H1 (cell line): ENCODE data around the gene MADD. TPM values are rescaled to one million over a fixed set of nuclear protein-coding genes. Genes with fewer than 3 reads are reported as not detected.

Experiments
- GABPA ChIP-seq: IDR thresholded peaks from 2 replicates; pipeline ENCODE4 v1.6.1; 2011; ENCODE audit warnings: mild to moderate bottlenecking, low read length, moderate library complexity, borderline replicate concordance; ENCODE audit not compliant: insufficient read depth
- HDAC6 ChIP-seq: IDR thresholded peaks from one replicate; pipeline ENCODE4 v1.7.1; 2012; ENCODE audit warnings: low read depth, mild to moderate bottlenecking, inconsistent platforms, low read length, moderate library complexity
- JUN ChIP-seq: IDR thresholded peaks from 2 replicates; pipeline ENCODE4 v1.6.1; 2011; ENCODE audit warnings: low read depth, mild to moderate bottlenecking, improper control_type of control experiment, low read length
- KDM1A ChIP-seq: fragments of 200-600, 300-600 bp; sonication (generic); IDR thresholded peaks from 2 replicates; pipeline ENCODE4 v1.7.1; 2016; ENCODE audit warnings: mild to moderate bottlenecking, low read length, borderline replicate concordance
- SIRT6 ChIP-seq: IDR thresholded peaks from one replicate; pipeline ENCODE4 v1.7.1; 2012; ENCODE audit warnings: low read length, inconsistent platforms
- polyA plus RNA-seq, 7 experiments: library from polyadenylated mRNA; depleted of rRNA in 3 of 7; stranded (reverse) in 5 of 7; unstranded in 2 of 7; fragments of >200 nt in 5 of 7; fragments of 200-250 nt in 2 of 7; gene quantifications; 1 replicate in 5 of 7; 2 replicates in 1 of 7; 4 replicates in 1 of 7; pipeline versions ENCODE4 v1.2.1 to v1.2.3, GENCODE V29; 2011 to 2013; ENCODE audit warnings: missing spikeins in 2 of 7, mixed read lengths in 2 of 7
- total RNA-seq: library from RNA; stranded (reverse); fragmentation: NEBNext Ultra II Directional; extraction: Animal tissue kit (Norgen Biotek cat#: 25700); gene quantifications from 2 replicates; pipeline ENCODE4 v1.2.1, GENCODE V29; 2021
- TF ChIP-seq, protein P1 (sequence below): IDR thresholded peaks from 2 replicates; pipeline ENCODE4 v1.6.1; 2012; ENCODE audit warnings: inconsistent platforms

The MADD gene
- total and polyA plus RNA-seq, 2 of the 8 experiments (the other 6 are each of a cell fraction or from before 2014, with no cell fraction given), result 32.5 to 45.4 TPM

DNA sequence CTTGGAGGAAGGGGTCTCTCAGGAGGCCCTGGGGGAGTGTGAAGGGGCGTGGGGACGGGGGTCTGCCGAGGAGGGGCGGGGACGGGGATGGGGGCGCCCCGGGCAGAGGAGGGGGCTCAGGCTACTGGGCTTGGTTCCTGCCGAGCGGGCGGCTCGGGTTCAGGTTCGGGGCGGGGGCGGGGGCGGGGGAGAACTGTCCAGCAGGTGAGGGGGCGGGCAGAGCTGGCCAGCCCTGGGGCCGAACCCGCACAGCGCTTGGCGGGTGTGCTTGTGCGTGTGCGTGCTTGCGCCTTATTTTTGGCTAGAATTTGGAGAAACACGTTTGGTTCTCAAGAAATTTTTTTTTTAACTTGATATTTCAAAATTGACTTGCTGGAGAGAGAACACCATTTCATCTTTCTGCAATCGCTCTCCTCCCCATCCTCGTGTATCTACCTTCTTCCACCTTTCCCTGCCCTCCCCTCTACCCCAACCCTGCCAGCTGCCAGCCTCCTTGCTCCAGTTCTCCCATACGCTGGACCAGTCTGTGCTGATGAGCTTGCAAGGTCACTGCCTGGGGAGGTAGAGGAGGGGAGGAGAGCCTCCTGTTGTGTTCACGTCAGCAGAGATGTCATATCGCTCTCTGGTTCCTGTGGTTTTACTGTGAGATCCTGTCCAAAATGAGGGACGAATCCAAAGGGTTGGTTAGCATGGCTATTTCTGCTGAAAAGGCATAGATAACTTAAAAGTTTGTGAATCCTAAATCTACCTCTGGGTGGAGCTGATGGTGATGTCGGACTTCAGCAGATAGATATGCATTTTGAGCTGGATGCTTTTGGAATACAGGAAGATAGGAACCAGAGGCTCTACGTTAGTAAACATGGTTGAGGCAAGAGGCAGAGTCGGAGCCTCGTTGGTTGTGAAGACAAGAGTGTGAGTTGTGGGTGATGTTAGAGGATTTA lies 668 bp downstream of the MADD start (continued):
- TF ChIP-seq GABPA, result no peak
- no peak for TF ChIP-seq KDM1A
- TF ChIP-seq, protein P1, sequence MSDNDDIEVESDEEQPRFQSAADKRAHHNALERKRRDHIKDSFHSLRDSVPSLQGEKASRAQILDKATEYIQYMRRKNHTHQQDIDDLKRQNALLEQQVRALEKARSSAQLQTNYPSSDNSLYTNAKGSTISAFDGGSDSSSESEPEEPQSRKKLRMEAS, result no peak
- no peak for TF ChIP-seq SIRT6
- no peak for TF ChIP-seq HDAC6
- TF ChIP-seq JUN, result no peak
- TF ChIP-seq, all 59 proteins: peak for 2
